Mucosa of descending colon (tissue), 3 donors: ENCODE data around the gene CRTAP. TPM values are rescaled to one million over a fixed set of nuclear protein-coding genes. Genes with fewer than 3 reads are reported as not detected.

Experiments used
- ATAC-seq: fragments of 200-7000 bp; cut with Tn5 transposase; one replicate; pipeline ENCODE4 v1.9.1; 2020; ENCODE audit warnings: mild to moderate bottlenecking, moderate library complexity
- DNase-seq, 3 donors: peaks; one replicate each; pipeline ENCODE4 v3.0.0-alpha.2; 2020
- H3K36me3 ChIP-seq: fragments of 200-600 bp; one replicate; pipeline ENCODE4 v1.8.0; 2021; ENCODE audit warnings: low read depth, mild to moderate bottlenecking
- H3K4me1 ChIP-seq: fragments of 200-600 bp; one replicate; pipeline ENCODE4 v1.8.0; 2021; ENCODE audit warnings: low read depth, mild to moderate bottlenecking
- H3K4me3 ChIP-seq: fragments of 200-600 bp; one replicate; pipeline ENCODE4 v1.8.0; 2021; ENCODE audit warnings: mild to moderate bottlenecking
- H3K9me3 ChIP-seq: fragments of 200-600 bp; one replicate; pipeline ENCODE4 v1.8.0; 2021; ENCODE audit warnings: mild to moderate bottlenecking
- CTCF ChIP-seq: fragments of 200-600 bp; IDR thresholded peaks from one replicate; pipeline ENCODE4 v1.8.0; 2022; ENCODE audit warnings: antibody characterized with exemption, mild to moderate bottlenecking
- intact Hi-C, 2 donors: fragments of 100-400 bp; cut with DNase I in 1 of 2; cut with micrococcal nuclease in 1 of 2; formaldehyde crosslinking; loops; one replicate each; pipeline versions ENCODE4 v1.11.0 to v1.11.1; 2022; cut with DNase I, micrococcal nuclease
- total RNA-seq, 3 donors: library from RNA; stranded (reverse); fragmentation: NEBNext Ultra II Directional in 2 of 3; extraction: Animal tissue kit (Norgen Biotek cat#: 25700) in 2 of 3; gene quantifications; one replicate each; pipeline versions ENCODE4 v1.2.1 to v1.2.4, GENCODE V29; 2021 to 2023
- donor health status: DM: no; HTN: no; CAD: no; lungs with moderate emphysema.
- donor health status: DM: no; HTN: no; CAD: no.
- donor health status: DM: no; HTN: yes; CAD: no.

CRTAP gene
- total RNA-seq, 3 donors from 2014 or later = 55.0 to 269 (median 83.3) TPM

GRCh38 chr3:33144433-33144832 is 30.6 kb downstream of the CRTAP start:
- ATAC-seq = peak; percentile 30
- no peaks in the 10 kb centered on the region for H3K36me3 ChIP-seq
- H3K9me3 ChIP-seq = no peaks in the 10 kb centered on the region
- H3K4me1 ChIP-seq = no peaks in the 10 kb centered on the region
- H3K4me3 ChIP-seq = no peak overlapping the region
- no peak for DNase-seq
- intact Hi-C loops = no loop called here
- no peak for TF ChIP-seq CTCF

- ATAC-seq (no peak), DNase-seq (no peak)
- Histone ChIP-seq H3K36me3 (no peaks in the 10 kb centered on the region), H3K9me3 (no peaks in the 10 kb centered on the region), H3K4me3 (no peak overlapping the region), H3K4me1 (no peaks in the 10 kb centered on the region)
- no peak for TF ChIP-seq CTCF
- intact Hi-C loops = no loop called here
Observed at GRCh38 chr3:33145221-33145900, 31.5 kb downstream of the CRTAP start.

- intact Hi-C loops = no loop called here
- no peak for ATAC-seq
- H3K36me3 ChIP-seq = no peaks in the 10 kb centered on the region
- H3K4me3 ChIP-seq = no peak overlapping the region
- TF ChIP-seq CTCF = no peak
- no peak for DNase-seq
- H3K4me1 ChIP-seq = no peaks in the 10 kb centered on the region
- no peaks in the 10 kb centered on the region for H3K9me3 ChIP-seq
Observed at GRCh38 chr3:33145901-33146580, 32.2 kb downstream of the CRTAP start.

- Histone ChIP-seq H3K4me1 (no peaks in the 10 kb centered on the region), H3K4me3 (no peak overlapping the region), H3K9me3 (no peaks in the 10 kb centered on the region), H3K36me3 (no peaks in the 10 kb centered on the region)
- DNase-seq (no peak), ATAC-seq (no peak)
- intact Hi-C loops = no loop called here
- no peak for TF ChIP-seq CTCF
Observed at GRCh38 chr3:33146791-33147445, 33.1 kb downstream of the CRTAP start.

- DNase-seq (peak in 1 of 3 donors; percentile 27), ATAC-seq (no peak)
- Histone ChIP-seq H3K4me1 (no peaks in the 10 kb centered on the region), H3K9me3 (no peaks in the 10 kb centered on the region), H3K4me3 (no peak overlapping the region), H3K36me3 (no peaks in the 10 kb centered on the region)
- TF ChIP-seq CTCF = no peak
- intact Hi-C loops = no loop called here
Observed at GRCh38 chr3:33149342-33149741, 35.5 kb downstream of the CRTAP start.
